ENCODE measurements around the gene GMPR2.

GRCh38 chr14:24262821-24263733 lies 30.3 kb downstream of the GMPR2 start, which contains the start of gene TGM1:
- TF ChIP-seq, protein P1, sequence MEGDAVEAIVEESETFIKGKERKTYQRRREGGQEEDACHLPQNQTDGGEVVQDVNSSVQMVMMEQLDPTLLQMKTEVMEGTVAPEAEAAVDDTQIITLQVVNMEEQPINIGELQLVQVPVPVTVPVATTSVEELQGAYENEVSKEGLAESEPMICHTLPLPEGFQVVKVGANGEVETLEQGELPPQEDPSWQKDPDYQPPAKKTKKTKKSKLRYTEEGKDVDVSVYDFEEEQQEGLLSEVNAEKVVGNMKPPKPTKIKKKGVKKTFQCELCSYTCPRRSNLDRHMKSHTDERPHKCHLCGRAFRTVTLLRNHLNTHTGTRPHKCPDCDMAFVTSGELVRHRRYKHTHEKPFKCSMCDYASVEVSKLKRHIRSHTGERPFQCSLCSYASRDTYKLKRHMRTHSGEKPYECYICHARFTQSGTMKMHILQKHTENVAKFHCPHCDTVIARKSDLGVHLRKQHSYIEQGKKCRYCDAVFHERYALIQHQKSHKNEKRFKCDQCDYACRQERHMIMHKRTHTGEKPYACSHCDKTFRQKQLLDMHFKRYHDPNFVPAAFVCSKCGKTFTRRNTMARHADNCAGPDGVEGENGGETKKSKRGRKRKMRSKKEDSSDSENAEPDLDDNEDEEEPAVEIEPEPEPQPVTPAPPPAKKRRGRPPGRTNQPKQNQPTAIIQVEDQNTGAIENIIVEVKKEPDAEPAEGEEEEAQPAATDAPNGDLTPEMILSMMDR (IDR thresholded peaks at IDR 0.05), result no peak
- TF ChIP-seq POLR2A (IDR thresholded peaks at IDR 0.05) (no peak), POLR2AphosphoS5 (IDR thresholded peaks at IDR 0.05) (no peak)

Data from stomach (tissue), 4 donors.